HEK293 (cell line): ENCODE results near the gene GREM2.
A peak's percentile ranks its signal among the peaks of the same experiment; 100 is the strongest.

Experiments used
- CTCF ChIA-PET: fragments of 350-600 bp; formaldehyde crosslinking; extraction: SDS; loops from one replicate; lab custom pipeline; 2021; ENCODE audit warnings: antibody characterized with exemption; lab: Yijun Ruan, JAX
- POLR2A ChIA-PET: fragments of 300-600 bp; formaldehyde crosslinking; extraction: SDS; loops from one replicate; lab custom pipeline; 2020; ENCODE audit warnings: antibody characterized with exemption, inconsistent platforms; lab: Yijun Ruan, JAX
- H3K27ac ChIP-seq: fragments of 200-500 bp; sonication (Bioruptor generic); 2 replicates; pipeline ENCODE4 v1.5.1; 2014; ENCODE audit warnings: low read depth, low read length, control low read depth, inconsistent platforms; ENCODE audit errors: extremely low read depth
- H3K36me3 ChIP-seq, 2 experiments: fragments of 200-500 bp in 1 of 2; sonication (Bioruptor generic) in 1 of 2; 1 replicate in 1 of 2; 2 replicates in 1 of 2; pipeline ENCODE4 v1.5.1; 2014 to 2017; ENCODE audit warnings: inconsistent platforms in 2 of 2, low read length in 2 of 2; ENCODE audit not compliant: control insufficient read depth in 2 of 2, insufficient read depth in 1 of 2
- H3K4me1 ChIP-seq: fragments of 200-500 bp; sonication (Bioruptor generic); 2 replicates; pipeline ENCODE4 v1.5.1; 2014; ENCODE audit warnings: mild to moderate bottlenecking, low read length, inconsistent platforms; ENCODE audit not compliant: control insufficient read depth, insufficient read depth
- H3K4me3 ChIP-seq: 2 replicates; pipeline ENCODE4 v1.5.1; 2011; ENCODE audit warnings: low read depth, mild to moderate bottlenecking, control low read depth, low read length, moderate library complexity
- H3K9me3 ChIP-seq: fragments of 200-500 bp; sonication (Bioruptor generic); 2 replicates; pipeline ENCODE4 v1.5.1; 2014; ENCODE audit warnings: low read depth, low read length, inconsistent platforms; ENCODE audit not compliant: control insufficient read depth, insufficient read depth
- FEZF1 ChIP-seq: fragments of 450-650 bp; formaldehyde crosslinking; IDR thresholded peaks from 2 replicates; pipeline ENCODE4 v1.5.1; 2016; ENCODE audit warnings: missing biosample characterization, missing genetic modification characterization
- HOXD13 ChIP-seq: sonication (generic); formaldehyde crosslinking; IDR thresholded peaks from 2 replicates; pipeline ENCODE4 v1.8.0; 2022; ENCODE audit warnings: missing genetic modification reagents, borderline replicate concordance
- KLF7 ChIP-seq: fragments of 450-650 bp; formaldehyde crosslinking; IDR thresholded peaks from 2 replicates; pipeline ENCODE4 v1.5.1; 2016; ENCODE audit warnings: missing biosample characterization, missing genetic modification characterization, borderline replicate concordance
- REST ChIP-seq: fragments of 450-650 bp; formaldehyde crosslinking; IDR thresholded peaks from 2 replicates; pipeline ENCODE4 v1.5.1; 2016; ENCODE audit warnings: missing biosample characterization, missing genetic modification characterization
- SCRT2 ChIP-seq: fragments of 450-650 bp; formaldehyde crosslinking; IDR thresholded peaks from 2 replicates; pipeline ENCODE4 v1.5.1; 2016; ENCODE audit warnings: missing biosample characterization, missing genetic modification characterization
- TSHZ1 ChIP-seq: fragments of 450-650 bp; formaldehyde crosslinking; IDR thresholded peaks from 2 replicates; pipeline ENCODE4 v1.5.1; 2016; ENCODE audit warnings: missing biosample characterization, missing genetic modification characterization, borderline replicate concordance
- ZBTB8A ChIP-seq: fragments of 450-650 bp; formaldehyde crosslinking; IDR thresholded peaks from 2 replicates; pipeline ENCODE4 v1.5.1; 2016; ENCODE audit warnings: missing biosample characterization, missing genetic modification characterization
- ZNF140 ChIP-seq: fragments of 450-650 bp; formaldehyde crosslinking; IDR thresholded peaks from 2 replicates; pipeline ENCODE4 v1.5.1; 2016; ENCODE audit warnings: missing biosample characterization, missing genetic modification characterization
- ZNF223 ChIP-seq: fragments of 450-650 bp; formaldehyde crosslinking; IDR thresholded peaks from 2 replicates; pipeline ENCODE4 v1.5.1; 2016; ENCODE audit warnings: missing biosample characterization, missing genetic modification characterization
- ZNF558 ChIP-seq: fragments of 450-650 bp; formaldehyde crosslinking; IDR thresholded peaks from 2 replicates; pipeline ENCODE4 v1.5.1; 2016; ENCODE audit warnings: missing biosample characterization, missing genetic modification characterization
- ZNF596 ChIP-seq: fragments of 450-650 bp; IDR thresholded peaks from 2 replicates; pipeline ENCODE4 v1.5.0; 2018; ENCODE audit warnings: missing biosample characterization, mild to moderate bottlenecking, missing genetic modification characterization, moderate library complexity
- ZNF600 ChIP-seq: fragments of 450-650 bp; formaldehyde crosslinking; IDR thresholded peaks from 2 replicates; pipeline ENCODE4 v1.5.1; 2016; ENCODE audit warnings: missing biosample characterization, missing genetic modification characterization

GREM2 gene

GRCh38 chr1:240445369-240445768 lies 166.6 kb downstream of the GREM2 start:
- CTCF ChIA-PET: interaction anchor here (0.6 to 2.0 kb wide), 4 partner anchors 9 to 113 kb away, joined by 3 to 9 read pairs (median 4); no protein-coding TSS in a partner anchor
- Histone ChIP-seq H3K36me3 (no peaks in the 10 kb centered on the region), H3K4me1 (no peaks in the 10 kb centered on the region), H3K27ac (no peak overlapping the region), H3K4me3 (no peak overlapping the region), H3K9me3 (no peaks in the 10 kb centered on the region)
- POLR2A ChIA-PET: interaction anchor here (1.0 kb wide), 1 partner anchor 9 kb away, joined by 3 read pairs; no protein-coding TSS in a partner anchor
- TF ChIP-seq HOXD13 (CRISPR knock-in tag): no peak
- TF ChIP-seq FEZF1 (tag by site-specific recombination): no peak
- TF ChIP-seq ZNF600 (tag by site-specific recombination): no peak
- TF ChIP-seq ZNF140: no peak
- TF ChIP-seq KLF7: no peak
- no peak for TF ChIP-seq ZNF223 (tag by site-specific recombination)
- no peak for TF ChIP-seq ZBTB8A (tag by site-specific recombination)
- no peak for TF ChIP-seq REST
- TF ChIP-seq ZNF558 (tag by site-specific recombination): no peak
- no peak for TF ChIP-seq ZNF596 (tag by site-specific recombination)

GRCh38 chr1:240441669-240442068 lies 170.3 kb downstream of the GREM2 start:
- Histone ChIP-seq H3K27ac (no peak overlapping the region), H3K36me3 (peaks cover 0 to 5% of the 10 kb centered on the region in 2 experiments; a peak in 1 of 3 replicates), H3K9me3 (no peaks in the 10 kb centered on the region), H3K4me1 (no peaks in the 10 kb centered on the region), H3K4me3 (no peak overlapping the region)
- CTCF ChIA-PET: interaction anchor here (0.6 to 0.7 kb wide), 2 partner anchors 161 to 349 kb away, joined by 3 to 5 read pairs; no protein-coding TSS in a partner anchor
- no peak for TF ChIP-seq TSHZ1
- peak; percentile 27; the same call in 1 of the 2 replicates for TF ChIP-seq SCRT2 (tag by site-specific recombination)
- POLR2A ChIA-PET: interaction anchor here (0.7 kb wide), 1 partner anchor 201 kb away, joined by 6 read pairs; no protein-coding TSS in a partner anchor
